Prostate gland (tissue), 2 donors: ENCODE measurements around the gene TMEM266. TPM values are rescaled to one million over a fixed set of nuclear protein-coding genes. Genes with fewer than 3 reads are reported as not detected.
A peak's percentile ranks its signal among the peaks of the same experiment; 100 is the strongest.

Experiments
- DNase-seq: peaks from one replicate; pipeline ENCODE4 v3.0.0-alpha.2; 2019; ENCODE audit warnings: low spot score
- H3K27ac ChIP-seq, 2 donors: fragments of 200-600 bp; sonication (generic); 2 replicates each; pipeline ENCODE4 v1.5.1; 2017 to 2019
- H3K27me3 ChIP-seq: fragments of 200-600 bp; sonication (generic); replicated peaks from 2 replicates; pipeline ENCODE4 v1.5.1; 2019; ENCODE audit not compliant: insufficient read depth
- H3K36me3 ChIP-seq, 2 donors: fragments of 200-600 bp; sonication (generic); 1 replicate in 1 of 2; 2 replicates in 1 of 2; pipeline versions ENCODE4 v1.5.1 to v1.8.1; 2017 to 2019
- H3K4me1 ChIP-seq: fragments of 200-600 bp; sonication (generic); replicated peaks from 2 replicates; pipeline ENCODE4 v1.5.1; 2019
- H3K4me3 ChIP-seq, 2 donors: fragments of 200-600 bp; sonication (generic); 2 replicates each; pipeline ENCODE4 v1.5.1; 2017 to 2019
- H3K9me3 ChIP-seq: fragments of 200-600 bp; sonication (generic); 2 replicates; pipeline ENCODE4 v1.5.1; 2017
- CTCF ChIP-seq, 4 experiments: fragments of 200-600 bp in 2 of 4; fragments of 450-650 bp in 2 of 4; sonication (generic) in 2 of 4; IDR thresholded peaks; 1 replicate in 3 of 4; 2 replicates in 1 of 4; pipeline ENCODE4 v1.5.1; 2016 to 2019; ENCODE audit warnings: antibody characterized with exemption in 4 of 4, mild to moderate bottlenecking in 2 of 4, moderate library complexity in 2 of 4
- POLR2A ChIP-seq: fragments of 450-650 bp; IDR thresholded peaks from one replicate; pipeline ENCODE4 v1.6.1; 2016; ENCODE audit warnings: antibody characterized with exemption, mild to moderate bottlenecking
- POLR2AphosphoS5 ChIP-seq: sonication (generic); formaldehyde crosslinking; IDR thresholded peaks from one replicate; pipeline ENCODE4 v1.6.1; 2017; ENCODE audit warnings: antibody characterized with exemption
- WGBS: methylation state at CpG from one replicate; pipeline ENCODE4 v1.1.5; 2018; 5-methylcytosine and 5-hydroxymethylcytosine counted together
- intact Hi-C: fragments of 100-400 bp; cut with DNase I; formaldehyde crosslinking; loops from one replicate; pipeline ENCODE4 v1.14.2; 2022
- total RNA-seq, 2 donors: library from RNA; depleted of rRNA; stranded (reverse); fragments of >200 nt; gene quantifications; one replicate each; pipeline ENCODE4 v1.1.0, GENCODE V29; 2016

Gene TMEM266
- total RNA-seq, 2 donors from 2014 or later: 5.9 to 6.0 TPM

- intact Hi-C loops: loop anchor here (5.0 kb wide), 1 partner anchor 80 kb away; no protein-coding TSS in a partner anchor
- WGBS: 5% methylated on average over 3 of the region's 3 CpGs
- no peaks in the 10 kb centered on the region for H3K4me1 ChIP-seq
- no peak for DNase-seq
- no peaks in the 10 kb centered on the region for H3K27me3 ChIP-seq
- no peak overlapping the region for H3K27ac ChIP-seq
- TF ChIP-seq POLR2A (no peak), POLR2AphosphoS5 (no peak), CTCF (IDR thresholded peaks at IDR 0.05) (no peak)
- H3K36me3 ChIP-seq: no peaks in the 10 kb centered on the region
- no peaks in the 10 kb centered on the region for H3K9me3 ChIP-seq
- H3K4me3 ChIP-seq: no peak overlapping the region
Measured at GRCh38 chr15:76056931-76057330, 2.9 kb upstream of the TMEM266 start.

- no peaks in the 10 kb centered on the region for H3K27me3 ChIP-seq
Measured at GRCh38 chr15:76057332-76058000, 2.3 kb upstream of the TMEM266 start.

GRCh38 chr15:76058714-76059319, 968 bp upstream of the TMEM266 start:
- Histone ChIP-seq H3K9me3 (no peaks in the 10 kb centered on the region), H3K27me3 (no peaks in the 10 kb centered on the region), H3K4me3 (peak overlapping the region; percentile 60 to 63), H3K4me1 (no peaks in the 10 kb centered on the region), H3K36me3 (no peaks in the 10 kb centered on the region), H3K27ac (no peak overlapping the region)
- intact Hi-C loops: loop anchor here (5.0 kb wide), 1 partner anchor 78 kb away; no protein-coding TSS in a partner anchor
- 14% methylated on average over 18 of the region's 18 CpGs for WGBS
- DNase-seq: no peak
- TF ChIP-seq CTCF (IDR thresholded peaks at IDR 0.05) (peak in 2 of 4 experiments; percentile 4 to 10), POLR2AphosphoS5 (no peak)

More at GRCh38 chr15:76057332-76058000, 2.3 kb upstream of the TMEM266 start:
- Histone ChIP-seq H3K27ac (no peak overlapping the region), H3K4me1 (no peaks in the 10 kb centered on the region), H3K36me3 (no peaks in the 10 kb centered on the region), H3K9me3 (no peaks in the 10 kb centered on the region), H3K4me3 (no peak overlapping the region)
- intact Hi-C loops: loop anchor here (5.0 kb wide), 1 partner anchor 80 kb away; no protein-coding TSS in a partner anchor
- WGBS: 4% methylated on average over 7 of the region's 7 CpGs
- DNase-seq: peak; percentile 28
- TF ChIP-seq POLR2A (no peak), CTCF (IDR thresholded peaks at IDR 0.05) (peak; percentile 33 to 66 (median 62))

GRCh38 chr15:76060118-76060989, 569 bp downstream of the TMEM266 start:
- H3K36me3 ChIP-seq: no peaks in the 10 kb centered on the region
- no peaks in the 10 kb centered on the region for H3K27me3 ChIP-seq
- WGBS: 24% methylated on average over 15 of the region's 20 CpGs
- H3K4me1 ChIP-seq: no peaks in the 10 kb centered on the region
- intact Hi-C loops: no loop called here
- no peaks in the 10 kb centered on the region for H3K9me3 ChIP-seq
- peak overlapping the region; percentile 60 to 63 for H3K4me3 ChIP-seq
- DNase-seq: no peak
- no peak overlapping the region for H3K27ac ChIP-seq
- no peak for TF ChIP-seq POLR2A
- TF ChIP-seq POLR2AphosphoS5: no peak
- no peak for TF ChIP-seq CTCF (IDR thresholded peaks at IDR 0.05)
